Osteoblast (primary cell): Measurements from ENCODE around the gene KIRREL2. TPM values are rescaled to one million over a fixed set of nuclear protein-coding genes. Genes with fewer than 3 reads are reported as not detected.
"Not testable (repeated sequence)": the region's sequence is repeated elsewhere in the genome, so short reads cannot be mapped to it uniquely, and the experiment has no call there.

ENCODE experiments used
- DNase-seq: peaks from one replicate; pipeline ENCODE4 v3.0.0; 2011; ENCODE audit warnings: low spot score, mixed read lengths; ENCODE audit not compliant: insufficient read length; ENCODE audit errors: missing footprints
- H2AFZ ChIP-seq: 2 replicates; pipeline ENCODE4 v1.6.0; 2011; ENCODE audit warnings: mild to moderate bottlenecking, low read length
- H3K27ac ChIP-seq: 2 replicates; pipeline ENCODE4 v1.5.1; 2011; ENCODE audit warnings: mild to moderate bottlenecking, low read depth, low read length, moderate library complexity
- H3K27me3 ChIP-seq: 2 replicates; pipeline ENCODE4 v1.6.0; 2012; ENCODE audit warnings: mild to moderate bottlenecking, control low read depth, inconsistent platforms, low read length, moderate library complexity; ENCODE audit not compliant: insufficient read depth
- H3K36me3 ChIP-seq: 2 replicates; pipeline ENCODE4 v1.5.1; 2011; ENCODE audit warnings: mild to moderate bottlenecking, low read length, control low read depth, moderate library complexity; ENCODE audit not compliant: insufficient read depth
- H3K4me1 ChIP-seq: 2 replicates; pipeline ENCODE4 v1.5.1; 2011; ENCODE audit warnings: mild to moderate bottlenecking, low read length, control low read depth, moderate library complexity; ENCODE audit not compliant: insufficient read depth
- H3K4me2 ChIP-seq: 2 replicates; pipeline ENCODE4 v1.6.0; 2011; ENCODE audit warnings: mild to moderate bottlenecking, low read length; ENCODE audit not compliant: insufficient read depth
- H3K4me3 ChIP-seq: fragments of 200-600 bp; sonication (generic); 3 replicates; pipeline ENCODE4 v1.5.1; 2012; ENCODE audit warnings: mild to moderate bottlenecking, low read length, inconsistent platforms; ENCODE audit not compliant: insufficient read depth
- H3K79me2 ChIP-seq: 2 replicates; pipeline ENCODE4 v1.6.0; 2012; ENCODE audit warnings: mild to moderate bottlenecking, low read length, control low read depth, inconsistent platforms; ENCODE audit not compliant: insufficient read depth
- H3K9me3 ChIP-seq: 2 replicates; pipeline ENCODE4 v1.5.1; 2011; ENCODE audit warnings: low read depth, low read length, control low read depth
- H4K20me1 ChIP-seq: 2 replicates; pipeline ENCODE4 v1.6.0; 2012; ENCODE audit warnings: mild to moderate bottlenecking, low read length, control low read depth; ENCODE audit not compliant: insufficient read depth
- CTCF ChIP-seq: IDR thresholded peaks from 2 replicates; pipeline ENCODE4 v1.5.1; 2011; ENCODE audit warnings: mild to moderate bottlenecking, low read depth, low read length, moderate library complexity; ENCODE audit errors: extremely low read depth
- total RNA-seq: library from RNA; depleted of rRNA; stranded (reverse); fragments of >200 nt; gene quantifications from 2 replicates; pipeline ENCODE4 v1.2.3, GENCODE V29; 2012

The KIRREL2 gene
- total RNA-seq, 1 donor = not detected

- Histone ChIP-seq H3K27ac (no peak overlapping the region), H3K4me1 (no peaks in the 10 kb centered on the region), H3K79me2 (no peaks in the 10 kb centered on the region), H3K4me3 (no peak overlapping the region), H4K20me1 (no peaks in the 10 kb centered on the region), H2AFZ (no peak overlapping the region), H3K27me3 (no peaks in the 10 kb centered on the region), H3K9me3 (no peaks in the 10 kb centered on the region), H3K4me2 (no peak overlapping the region), H3K36me3 (no peaks in the 10 kb centered on the region)
- no peak for TF ChIP-seq CTCF
- no peak for DNase-seq
Observed at GRCh38 chr19:35830986-35831385, 25.7 kb upstream of the KIRREL2 start.

- H2AFZ ChIP-seq = no peak overlapping the region
- H3K27me3 ChIP-seq = no peaks in the 10 kb centered on the region
- H3K4me2 ChIP-seq = no peak overlapping the region
- H3K9me3 ChIP-seq = no peaks in the 10 kb centered on the region
- no peaks in the 10 kb centered on the region for H3K79me2 ChIP-seq
- H3K4me1 ChIP-seq = no peaks in the 10 kb centered on the region
- no peak overlapping the region for H3K27ac ChIP-seq
- no peaks in the 10 kb centered on the region for H4K20me1 ChIP-seq
- TF ChIP-seq CTCF = no peak
- H3K36me3 ChIP-seq = no peaks in the 10 kb centered on the region
- DNase-seq = peak; percentile 54
- H3K4me3 ChIP-seq = no peak overlapping the region
Observed at GRCh38 chr19:35832054-35832453, 24.7 kb upstream of the KIRREL2 start.

- Histone ChIP-seq H3K27me3 (no peaks in the 10 kb centered on the region), H4K20me1 (no peaks in the 10 kb centered on the region), H3K9me3 (peaks cover under 1% of the 10 kb centered on the region), H3K79me2 (no peaks in the 10 kb centered on the region), H3K4me3 (no peak overlapping the region), H3K27ac (no peak overlapping the region), H3K4me2 (no peak overlapping the region), H3K4me1 (no peaks in the 10 kb centered on the region), H3K36me3 (no peaks in the 10 kb centered on the region), H2AFZ (no peak overlapping the region)
- TF ChIP-seq CTCF = no peak
- no peak for DNase-seq
Observed at GRCh38 chr19:35833972-35834371, 22.7 kb upstream of the KIRREL2 start.

- not testable (repeated sequence) for H2AFZ ChIP-seq, H3K4me3 ChIP-seq, H3K79me2 ChIP-seq, H3K36me3 ChIP-seq, H4K20me1 ChIP-seq, H3K4me1 ChIP-seq, H3K27me3 ChIP-seq, H3K4me2 ChIP-seq, H3K9me3 ChIP-seq, DNase-seq, H3K27ac ChIP-seq
Observed at GRCh38 chr19:35836096-35836495, 20.6 kb upstream of the KIRREL2 start.
